ENCODE data around the gene GPR39. TPM values are rescaled to one million over a fixed set of nuclear protein-coding genes. Genes with fewer than 3 reads are reported as not detected.

GPR39 gene
- total RNA-seq, 4 donors from 2014 or later, result 0.72 to 1.6 (median 1.4) TPM

DNA sequence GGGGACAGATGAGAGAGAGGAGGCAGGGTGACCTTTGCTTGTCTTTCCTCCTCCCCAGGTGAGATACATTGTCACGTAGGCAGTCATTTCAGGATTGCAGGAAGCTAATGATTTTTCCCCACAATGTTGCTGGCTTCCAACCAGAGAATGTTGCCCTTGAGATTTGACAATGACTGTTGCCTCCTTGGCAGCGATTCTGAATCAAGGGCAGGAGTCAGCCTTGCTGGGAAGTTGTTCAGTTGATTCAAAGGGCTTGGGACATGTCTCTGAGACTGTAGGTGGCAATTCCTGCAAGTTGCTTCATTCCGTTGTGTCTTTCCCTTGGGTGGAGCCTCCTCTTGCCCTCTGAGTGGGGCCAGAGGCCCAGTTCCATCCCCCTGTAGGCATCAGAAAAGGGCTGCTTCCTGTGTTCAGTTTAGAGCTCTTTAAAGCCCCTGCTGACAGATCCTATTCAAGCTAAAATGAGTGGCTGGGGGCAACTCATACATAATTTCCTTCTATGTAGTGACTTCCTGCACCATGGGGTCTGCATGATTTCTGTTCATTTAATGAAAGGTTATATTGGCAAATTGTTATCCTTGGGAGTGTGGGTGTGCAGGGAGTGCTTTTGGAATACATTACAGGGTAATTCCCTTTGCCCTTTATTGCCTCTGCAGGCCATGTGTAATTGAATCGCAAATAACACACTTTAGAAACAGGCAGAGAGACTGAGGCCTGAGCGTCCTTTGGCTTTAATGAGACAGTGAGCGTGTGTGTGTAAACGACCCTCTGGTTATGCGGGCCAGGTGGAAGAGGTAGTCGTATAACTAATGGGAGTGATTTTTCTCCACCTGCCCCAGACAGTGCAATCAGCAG is 52.4 kb downstream of the GPR39 start:
- no peak overlapping the region for H3K4me3 ChIP-seq
- no peaks in the 10 kb centered on the region for H3K4me1 ChIP-seq
- no peak overlapping the region for H3K27ac ChIP-seq
- TF ChIP-seq POLR2A (IDR thresholded peaks at IDR 0.05) (no peak), EP300 (IDR thresholded peaks at IDR 0.05) (no peak), POLR2AphosphoS5 (IDR thresholded peaks at IDR 0.05) (no peak)
- TF ChIP-seq, protein P1, sequence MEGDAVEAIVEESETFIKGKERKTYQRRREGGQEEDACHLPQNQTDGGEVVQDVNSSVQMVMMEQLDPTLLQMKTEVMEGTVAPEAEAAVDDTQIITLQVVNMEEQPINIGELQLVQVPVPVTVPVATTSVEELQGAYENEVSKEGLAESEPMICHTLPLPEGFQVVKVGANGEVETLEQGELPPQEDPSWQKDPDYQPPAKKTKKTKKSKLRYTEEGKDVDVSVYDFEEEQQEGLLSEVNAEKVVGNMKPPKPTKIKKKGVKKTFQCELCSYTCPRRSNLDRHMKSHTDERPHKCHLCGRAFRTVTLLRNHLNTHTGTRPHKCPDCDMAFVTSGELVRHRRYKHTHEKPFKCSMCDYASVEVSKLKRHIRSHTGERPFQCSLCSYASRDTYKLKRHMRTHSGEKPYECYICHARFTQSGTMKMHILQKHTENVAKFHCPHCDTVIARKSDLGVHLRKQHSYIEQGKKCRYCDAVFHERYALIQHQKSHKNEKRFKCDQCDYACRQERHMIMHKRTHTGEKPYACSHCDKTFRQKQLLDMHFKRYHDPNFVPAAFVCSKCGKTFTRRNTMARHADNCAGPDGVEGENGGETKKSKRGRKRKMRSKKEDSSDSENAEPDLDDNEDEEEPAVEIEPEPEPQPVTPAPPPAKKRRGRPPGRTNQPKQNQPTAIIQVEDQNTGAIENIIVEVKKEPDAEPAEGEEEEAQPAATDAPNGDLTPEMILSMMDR (IDR thresholded peaks at IDR 0.05), result no peak
- 73% methylated on average over 9 of the region's 9 CpGs for WGBS
- H3K27me3 ChIP-seq, result no peaks in the 10 kb centered on the region
- DNase-seq (ENCODE audit: low spot score in 2 of 2), result no peak
- peaks cover 13% of the 10 kb centered on the region for H3K9me3 ChIP-seq
- no peaks in the 10 kb centered on the region for H3K36me3 ChIP-seq

DNA sequence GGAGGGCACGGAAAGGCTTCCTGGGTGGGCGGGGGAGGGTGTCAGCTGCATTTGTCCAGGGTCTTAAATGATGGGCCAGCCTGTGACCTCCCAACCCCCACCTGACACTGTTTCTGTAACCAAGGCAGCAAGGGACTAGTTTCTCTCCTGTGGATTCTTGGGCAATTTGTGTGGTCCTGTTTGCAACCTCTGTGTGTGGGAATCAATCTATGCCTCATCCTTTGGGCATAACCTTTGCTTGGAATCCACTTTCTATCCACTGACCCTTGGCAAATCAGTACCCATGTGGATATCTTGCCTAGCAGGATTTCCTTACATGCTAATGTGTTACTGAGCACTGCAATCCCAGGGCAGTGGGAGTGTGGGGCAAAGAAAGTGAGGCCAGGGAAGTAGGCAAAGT is 54.1 kb downstream of the GPR39 start:
- whole genome bisulfite sequencing, result 88% methylated on average over 2 of the region's 2 CpGs
- TF ChIP-seq EP300 (IDR thresholded peaks at IDR 0.05) (no peak), POLR2A (IDR thresholded peaks at IDR 0.05) (no peak), POLR2AphosphoS5 (IDR thresholded peaks at IDR 0.05) (no peak)
- TF ChIP-seq, protein P1 (IDR thresholded peaks at IDR 0.05), result no peak

GRCh38 chr2:132473174-132473883 is 56.7 kb downstream of the GPR39 start:
- no peak for DNase-seq (ENCODE audit: low spot score in 2 of 2)
- H3K4me1 ChIP-seq, result peaks cover 1% of the 10 kb centered on the region
- H3K27me3 ChIP-seq, result no peaks in the 10 kb centered on the region
- no peak overlapping the region for H3K27ac ChIP-seq
- 94% methylated on average over 2 of the region's 2 CpGs for WGBS
- TF ChIP-seq EP300 (IDR thresholded peaks at IDR 0.05), result no peak
- no peak for TF ChIP-seq POLR2A (IDR thresholded peaks at IDR 0.05)
- TF ChIP-seq, protein P1 (IDR thresholded peaks at IDR 0.05), result no peak
- no peak for TF ChIP-seq POLR2AphosphoS5 (IDR thresholded peaks at IDR 0.05)
- H3K9me3 ChIP-seq, result no peaks in the 10 kb centered on the region
- H3K36me3 ChIP-seq, result no peaks in the 10 kb centered on the region
- H3K4me3 ChIP-seq, result no peak overlapping the region

More for the DNA sequence above, 54.1 kb downstream of the GPR39 start:
- Histone ChIP-seq H3K36me3 (no peaks in the 10 kb centered on the region), H3K4me3 (no peak overlapping the region), H3K27me3 (no peaks in the 10 kb centered on the region), H3K4me1 (no peaks in the 10 kb centered on the region), H3K27ac (no peak overlapping the region), H3K9me3 (peaks cover 8% of the 10 kb centered on the region)
- DNase-seq (ENCODE audit: low spot score in 2 of 2), result no peak

GRCh38 chr2:132475615-132476014 is 59.0 kb downstream of the GPR39 start:
- Histone ChIP-seq H3K9me3 (no peaks in the 10 kb centered on the region), H3K27ac (no peak overlapping the region), H3K4me1 (peaks cover 4% of the 10 kb centered on the region), H3K4me3 (no peak overlapping the region), H3K36me3 (no peaks in the 10 kb centered on the region), H3K27me3 (no peaks in the 10 kb centered on the region)
- no peak for DNase-seq (ENCODE audit: low spot score in 2 of 2)
- TF ChIP-seq POLR2AphosphoS5 (IDR thresholded peaks at IDR 0.05), result no peak
- WGBS, result 90% methylated on average over 2 of the region's 2 CpGs

DNA sequence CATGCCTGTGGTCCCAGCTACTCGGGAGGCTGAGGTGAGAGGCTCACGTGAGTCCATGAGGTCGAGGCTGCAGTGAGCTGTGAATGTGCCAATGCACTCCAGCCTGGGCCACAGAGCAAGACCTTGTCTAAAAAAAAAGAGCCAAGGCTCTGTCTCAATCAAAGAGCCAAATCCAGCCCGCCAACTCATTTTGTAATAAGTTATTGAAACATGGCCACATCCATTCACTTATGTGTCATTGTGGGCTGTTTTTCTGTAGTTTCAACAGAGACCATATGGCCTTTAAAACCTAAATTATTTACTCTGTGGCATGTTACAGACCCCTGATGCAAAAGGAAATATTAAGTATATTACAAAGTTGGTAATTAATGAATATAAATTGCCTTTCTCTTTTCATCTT is 60.8 kb downstream of the GPR39 start:
- Histone ChIP-seq H3K9me3 (no peaks in the 10 kb centered on the region), H3K27me3 (no peaks in the 10 kb centered on the region), H3K27ac (no peak overlapping the region), H3K36me3 (no peaks in the 10 kb centered on the region), H3K4me3 (no peak overlapping the region), H3K4me1 (peaks cover 4% of the 10 kb centered on the region)
- TF ChIP-seq, protein P1 (IDR thresholded peaks at IDR 0.05), result no peak
- TF ChIP-seq EP300 (IDR thresholded peaks at IDR 0.05), result no peak
- no peak for TF ChIP-seq POLR2A (IDR thresholded peaks at IDR 0.05)
- TF ChIP-seq POLR2AphosphoS5 (IDR thresholded peaks at IDR 0.05), result no peak
- 73% methylated on average over 4 of the region's 4 CpGs for WGBS
- DNase-seq (ENCODE audit: low spot score in 2 of 2), result peak in 1 of 2 donors; percentile 58
